ENCODE measurements around the gene CAPN15.

The CAPN15 gene

DNA sequence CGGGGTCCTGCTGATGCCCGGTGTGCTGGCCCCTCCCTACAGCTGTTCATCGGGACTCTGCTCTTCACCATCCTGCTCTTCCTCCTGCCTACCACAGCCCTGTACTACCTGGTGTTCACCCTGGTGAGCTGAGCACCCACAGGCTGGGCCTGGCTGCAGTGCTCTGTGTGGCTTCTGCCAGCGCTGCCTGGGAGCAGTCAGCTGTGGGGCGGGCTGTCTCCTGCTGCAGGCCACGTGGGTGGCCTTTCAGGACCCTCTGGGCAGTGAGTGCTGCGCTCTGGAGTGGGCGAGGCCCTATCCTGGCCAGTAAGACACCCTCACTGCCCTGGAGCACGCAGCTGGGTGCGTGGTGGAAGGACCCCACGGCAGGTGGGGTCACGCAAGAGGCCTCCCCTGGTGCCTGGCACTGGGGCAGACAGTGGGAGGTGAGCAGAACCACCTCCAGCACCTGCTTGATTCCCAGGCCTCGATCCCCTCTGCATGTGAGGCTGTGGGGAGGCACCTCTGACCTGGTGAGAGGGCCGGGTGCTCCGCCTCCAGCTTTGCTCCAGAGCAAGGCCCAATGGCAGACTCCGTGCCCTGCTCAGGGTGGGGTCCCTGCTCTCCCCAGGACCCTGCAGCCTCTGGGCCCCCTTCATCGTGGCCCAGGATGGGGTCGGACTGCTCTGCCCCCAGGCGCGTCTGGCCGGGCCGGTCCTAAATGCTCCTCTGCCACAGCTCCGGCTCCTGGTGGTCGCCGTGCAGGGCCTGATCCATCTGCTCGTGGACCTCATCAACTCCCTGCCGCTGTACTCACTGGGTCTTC is 52.8 kb downstream of the CAPN15 start:
- DNase-seq (ENCODE audit: insufficient read length) (no peak), FAIRE-seq (no peak)
- no peak for TF ChIP-seq POLR2A (IDR thresholded peaks at IDR 0.05; ENCODE audit: low read depth, low read length)
- TF ChIP-seq POLR2AphosphoS5 (IDR thresholded peaks at IDR 0.05; ENCODE audit: low read depth, low read length): no peak
- no peak for TF ChIP-seq TAF1 (IDR thresholded peaks at IDR 0.05; ENCODE audit: borderline replicate concordance, low read depth, low read length)

DNA sequence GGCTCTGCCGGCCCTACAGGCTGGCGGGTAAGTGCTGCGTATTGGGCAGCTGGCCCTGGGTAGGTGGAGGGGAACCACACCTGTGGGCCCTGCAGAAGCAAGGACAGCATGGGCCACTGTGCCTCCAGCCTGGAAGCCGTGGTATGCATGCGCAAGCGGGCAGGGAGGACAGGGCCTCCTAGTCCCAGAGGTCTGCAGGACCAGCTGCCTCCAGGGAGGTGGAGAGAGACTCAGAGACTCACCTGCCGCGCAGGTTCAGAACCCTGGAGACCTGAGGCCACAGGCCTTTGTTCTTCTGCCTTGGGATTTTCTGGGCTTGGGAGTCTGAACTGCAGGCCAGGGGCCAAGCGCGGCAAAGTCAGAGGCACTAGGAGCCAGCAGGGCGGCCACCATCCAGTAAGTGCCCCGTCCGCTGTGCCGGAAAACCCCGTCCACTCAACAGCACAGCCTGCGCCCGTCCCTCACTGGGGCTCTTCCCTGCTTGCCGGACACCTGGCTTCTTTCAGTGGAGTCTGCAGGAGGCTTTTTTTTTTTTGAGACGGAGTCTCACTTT is 53.5 kb downstream of the CAPN15 start:
- TF ChIP-seq POLR2AphosphoS5 (IDR thresholded peaks at IDR 0.05; ENCODE audit: low read depth, low read length) (no peak), POLR2A (IDR thresholded peaks at IDR 0.05; ENCODE audit: low read depth, low read length) (no peak), TAF1 (IDR thresholded peaks at IDR 0.05; ENCODE audit: borderline replicate concordance, low read depth, low read length) (no peak)
- DNase-seq (ENCODE audit: insufficient read length) (no peak), FAIRE-seq (no peak)

DNA sequence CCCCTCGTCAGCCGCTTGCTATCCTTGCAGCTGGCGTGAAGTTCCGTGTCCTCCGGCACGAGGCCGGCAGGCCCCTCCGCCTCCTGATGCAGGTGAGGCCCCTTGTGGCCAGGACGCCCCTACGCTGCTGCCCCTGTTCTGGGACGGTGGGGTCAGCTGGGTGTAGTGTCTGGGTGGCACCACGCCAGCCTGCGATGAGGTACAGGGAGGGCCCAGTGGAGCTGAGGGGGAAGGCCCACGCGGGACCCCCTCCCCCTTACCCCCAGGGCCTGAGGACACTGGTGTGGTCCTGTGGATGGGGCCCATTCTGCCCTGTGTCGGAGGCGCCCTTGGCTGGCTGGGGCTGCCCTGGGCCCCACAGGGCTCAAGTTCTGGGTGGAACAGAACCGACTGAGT is 54.7 kb downstream of the CAPN15 start:
- no peak for DNase-seq (ENCODE audit: insufficient read length)
- TF ChIP-seq POLR2A (IDR thresholded peaks at IDR 0.05; ENCODE audit: low read depth, low read length) (no peak), POLR2AphosphoS5 (IDR thresholded peaks at IDR 0.05; ENCODE audit: low read depth, low read length) (no peak), TAF1 (IDR thresholded peaks at IDR 0.05; ENCODE audit: borderline replicate concordance, low read depth, low read length) (no peak)
- no peak for FAIRE-seq

DNA sequence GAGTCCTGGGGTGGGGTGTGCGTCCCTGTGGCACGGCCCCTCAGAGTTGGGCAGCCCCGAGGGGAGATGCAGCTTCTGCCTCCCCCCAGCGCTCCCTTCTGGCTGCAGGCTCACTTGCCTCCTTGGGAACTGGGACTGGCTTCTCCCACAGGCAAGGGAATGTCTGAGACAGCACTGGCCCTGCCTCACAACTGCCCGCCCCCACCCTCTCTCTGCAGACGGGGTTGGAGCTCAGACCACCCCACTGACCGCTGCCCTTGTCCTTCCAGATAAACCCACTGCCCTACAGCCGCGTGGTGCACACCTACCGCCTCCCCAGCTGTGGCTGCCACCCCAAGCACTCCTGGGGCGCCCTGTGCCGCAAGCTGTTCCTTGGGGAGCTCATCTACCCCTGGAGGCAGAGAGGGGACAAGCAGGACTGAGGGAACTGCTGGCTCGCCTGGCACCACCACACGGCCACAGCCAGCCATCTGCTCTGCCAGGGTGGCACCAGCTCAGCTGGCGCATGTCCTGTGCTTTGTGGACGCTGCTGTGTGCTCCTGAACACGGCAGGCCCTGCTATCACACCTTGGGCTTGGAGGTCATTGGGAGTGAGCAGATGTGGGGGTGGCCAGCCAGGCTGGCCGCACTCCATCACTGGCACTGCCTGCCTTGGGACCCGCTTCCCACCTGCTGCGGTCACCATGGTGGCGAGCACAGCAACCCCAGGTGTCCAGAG is 55.3 kb downstream of the CAPN15 start:
- DNase-seq (ENCODE audit: insufficient read length): no peak
- no peak for TF ChIP-seq TAF1 (IDR thresholded peaks at IDR 0.05; ENCODE audit: borderline replicate concordance, low read depth, low read length)
- TF ChIP-seq POLR2AphosphoS5 (IDR thresholded peaks at IDR 0.05; ENCODE audit: low read depth, low read length): no peak
- no peak for TF ChIP-seq POLR2A (IDR thresholded peaks at IDR 0.05; ENCODE audit: low read depth, low read length)
- no peak for FAIRE-seq

DNA sequence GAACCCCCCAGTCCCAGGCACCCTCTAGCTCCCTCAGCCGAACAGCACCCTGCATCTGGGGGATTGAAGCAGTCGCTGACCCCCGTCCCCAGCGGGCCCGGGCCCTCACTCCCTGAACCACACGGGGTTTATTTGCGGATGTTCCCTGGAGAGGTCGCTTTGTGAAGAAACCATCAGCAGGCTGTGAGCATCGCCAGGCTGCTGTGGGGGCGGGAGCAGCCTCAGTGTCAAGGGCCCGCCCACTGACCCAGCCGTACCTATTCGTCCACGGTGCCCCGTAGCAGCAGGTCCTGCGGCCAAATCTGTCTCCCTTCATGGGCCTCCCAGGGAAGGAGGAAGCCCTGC is 55.9 kb downstream of the CAPN15 start:
- DNase-seq (ENCODE audit: insufficient read length) (no peak), FAIRE-seq (no peak)
- TF ChIP-seq POLR2AphosphoS5 (IDR thresholded peaks at IDR 0.05; ENCODE audit: low read depth, low read length) (no peak), POLR2A (IDR thresholded peaks at IDR 0.05; ENCODE audit: low read depth, low read length) (no peak), TAF1 (IDR thresholded peaks at IDR 0.05; ENCODE audit: borderline replicate concordance, low read depth, low read length) (no peak)

DNA sequence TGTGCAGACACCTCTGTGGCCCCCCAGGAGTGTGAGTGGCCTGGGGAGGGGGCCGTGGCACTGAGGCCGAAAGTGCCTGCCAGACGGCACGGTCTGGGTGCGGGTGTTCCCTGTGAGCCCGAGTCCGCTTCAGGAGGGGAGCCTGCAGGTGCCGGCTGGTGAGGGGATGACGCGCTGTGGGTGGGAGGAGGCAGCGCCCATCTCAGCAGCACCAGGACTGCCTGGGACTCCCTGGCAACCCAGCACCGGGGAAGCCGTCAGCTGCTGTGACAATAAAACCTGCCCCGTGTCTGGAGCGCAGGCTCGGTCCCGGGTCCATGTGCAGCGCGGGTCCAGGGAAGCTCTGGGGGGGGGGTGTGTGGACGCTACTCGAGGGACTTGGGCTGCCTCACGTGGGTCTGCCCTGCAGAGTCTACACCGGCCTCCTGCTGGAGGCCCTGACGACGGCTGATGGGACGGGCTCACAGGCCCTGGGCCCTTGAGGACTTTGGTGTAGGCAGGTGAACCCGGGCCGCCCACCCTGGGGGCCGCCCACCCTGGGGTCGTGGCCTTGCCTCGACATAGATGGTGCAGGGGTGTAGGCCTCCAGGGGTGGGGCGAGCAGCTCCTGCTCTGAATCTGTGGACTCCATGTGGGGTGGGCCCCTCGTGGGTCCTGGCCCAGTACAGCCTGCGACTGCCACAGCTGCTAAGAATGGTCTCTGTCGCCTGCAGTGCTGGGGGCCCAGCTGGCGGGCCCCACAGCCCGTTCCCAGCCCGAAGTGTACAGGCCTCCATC is 56.5 kb downstream of the CAPN15 start:
- FAIRE-seq (no peak), DNase-seq (ENCODE audit: insufficient read length) (no peak)
- TF ChIP-seq POLR2AphosphoS5 (IDR thresholded peaks at IDR 0.05; ENCODE audit: low read depth, low read length) (no peak), POLR2A (IDR thresholded peaks at IDR 0.05; ENCODE audit: low read depth, low read length) (no peak), TAF1 (IDR thresholded peaks at IDR 0.05; ENCODE audit: borderline replicate concordance, low read depth, low read length) (no peak)

DNA sequence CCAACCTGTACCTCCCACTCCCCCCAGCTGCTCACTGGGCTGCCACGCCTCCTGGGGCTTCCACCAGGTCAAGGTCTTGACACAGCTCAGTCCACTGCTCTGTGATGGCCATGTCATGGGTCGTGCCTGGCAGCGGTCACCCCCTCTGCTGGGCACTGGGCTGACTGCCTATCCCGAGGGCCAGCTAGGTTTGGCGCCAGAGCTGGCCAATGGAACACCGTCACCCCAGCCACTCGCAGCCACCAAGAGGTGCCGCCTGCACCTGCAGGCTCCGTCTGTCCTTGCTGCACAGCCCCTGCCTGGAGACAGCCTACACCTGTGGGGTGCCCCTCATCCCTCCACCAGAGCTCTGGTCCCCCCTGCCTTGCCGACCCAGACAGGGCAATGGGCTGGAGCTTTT is 57.8 kb downstream of the CAPN15 start:
- TF ChIP-seq POLR2AphosphoS5 (IDR thresholded peaks at IDR 0.05; ENCODE audit: low read depth, low read length) (no peak), TAF1 (IDR thresholded peaks at IDR 0.05; ENCODE audit: borderline replicate concordance, low read depth, low read length) (no peak), POLR2A (IDR thresholded peaks at IDR 0.05; ENCODE audit: low read depth, low read length) (no peak; the same call in 1 of the 2 replicates)
- FAIRE-seq (no peak), DNase-seq (ENCODE audit: insufficient read length) (no peak)

DNA sequence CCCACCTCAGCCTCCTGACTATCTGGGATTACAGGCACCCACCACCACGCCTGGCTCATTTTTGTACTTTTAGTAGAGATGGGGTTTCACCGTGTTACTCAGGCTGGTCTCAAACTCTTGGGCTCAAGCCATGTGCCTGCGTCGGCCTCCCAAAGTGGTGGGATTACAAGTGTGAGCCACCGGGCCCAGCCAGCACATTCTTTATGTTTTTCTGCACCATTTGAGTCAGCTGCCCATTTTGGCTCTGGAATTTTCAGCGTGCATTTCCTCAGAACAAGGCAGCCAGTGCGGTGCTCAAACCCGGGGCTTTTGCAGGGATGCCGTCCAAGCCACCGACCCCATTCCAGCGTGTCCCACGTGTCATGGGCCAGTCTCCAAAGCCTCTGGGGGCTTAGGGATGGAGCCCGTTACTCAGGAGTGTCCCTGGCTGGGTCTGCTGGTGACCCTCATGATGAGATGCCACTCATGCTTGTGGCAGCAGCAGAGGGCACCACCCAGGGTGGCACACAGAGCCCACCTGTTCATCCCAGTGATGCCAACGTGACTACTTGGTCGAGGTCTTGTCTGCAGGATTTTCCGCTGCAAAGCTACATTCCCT is 58.6 kb downstream of the CAPN15 start:
- no peak; the same call in 1 of the 2 replicates for TF ChIP-seq POLR2AphosphoS5 (IDR thresholded peaks at IDR 0.05; ENCODE audit: low read depth, low read length)
- TF ChIP-seq POLR2A (IDR thresholded peaks at IDR 0.05; ENCODE audit: low read depth, low read length): no peak
- TF ChIP-seq TAF1 (IDR thresholded peaks at IDR 0.05; ENCODE audit: borderline replicate concordance, low read depth, low read length): no peak
- FAIRE-seq (no peak), DNase-seq (ENCODE audit: insufficient read length) (no peak)

DNA sequence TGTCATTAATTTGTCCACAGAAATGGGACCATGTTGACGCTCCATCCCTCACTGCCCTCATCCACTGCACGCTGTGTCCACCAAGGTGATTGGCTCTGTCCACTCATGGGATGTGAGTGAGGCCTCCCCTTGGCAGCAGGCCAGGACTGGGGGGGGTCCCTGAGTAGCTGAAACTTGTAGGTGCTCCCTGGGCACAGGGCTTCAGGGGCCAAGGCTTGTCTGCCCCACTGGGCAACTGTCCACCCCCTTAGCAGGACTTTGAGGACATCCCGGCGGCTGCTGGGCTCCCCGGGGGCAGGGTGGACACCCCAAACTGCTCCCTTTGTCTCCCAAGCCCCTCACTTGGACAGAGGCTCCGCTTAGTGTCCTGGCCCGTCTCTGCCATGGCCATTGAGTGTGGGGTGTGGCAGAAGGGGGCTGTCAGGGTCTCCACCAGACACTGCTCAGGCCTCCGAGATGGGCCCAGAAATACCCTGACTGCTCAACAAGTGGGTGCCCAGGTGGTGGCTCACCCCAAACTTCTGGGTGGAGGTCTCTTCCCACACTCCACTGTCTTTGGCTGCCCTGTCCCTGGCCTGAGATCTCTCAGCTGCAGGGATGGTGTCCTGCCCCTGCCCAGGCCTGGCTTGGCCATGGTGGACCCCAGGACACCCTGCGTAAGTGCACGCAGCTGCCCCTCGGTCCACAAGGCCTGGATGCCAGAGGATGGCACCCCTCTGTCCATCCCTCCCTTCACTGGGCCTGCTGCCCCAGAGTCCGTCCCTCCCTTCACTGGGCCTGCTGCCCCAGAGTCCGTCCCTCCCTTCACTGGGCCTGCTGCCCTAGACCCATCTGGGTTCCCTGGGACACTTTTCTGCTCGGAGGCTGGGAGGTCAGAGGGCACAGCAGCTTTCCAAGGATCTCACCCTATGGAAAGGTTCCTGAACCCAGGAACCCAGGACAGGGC is 59.4 kb downstream of the CAPN15 start:
- FAIRE-seq (no peak), DNase-seq (ENCODE audit: insufficient read length) (no peak)
- TF ChIP-seq TAF1 (IDR thresholded peaks at IDR 0.05; ENCODE audit: borderline replicate concordance, low read depth, low read length): no peak
- TF ChIP-seq POLR2A (IDR thresholded peaks at IDR 0.05; ENCODE audit: low read depth, low read length): no peak
- TF ChIP-seq POLR2AphosphoS5 (IDR thresholded peaks at IDR 0.05; ENCODE audit: low read depth, low read length): no peak

DNA sequence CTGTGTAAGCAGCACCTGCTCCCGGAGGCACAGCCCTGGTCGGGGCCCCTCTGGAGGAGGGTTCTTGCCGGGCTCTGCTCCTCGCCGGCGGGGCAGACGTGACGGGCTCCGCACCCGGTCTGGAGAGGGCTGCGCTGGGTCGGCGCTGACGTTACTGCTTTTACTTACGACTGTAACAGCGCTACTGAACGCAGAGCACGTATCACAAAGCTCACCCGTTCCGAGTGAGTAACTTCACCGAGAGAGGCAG is 61.1 kb downstream of the CAPN15 start:
- FAIRE-seq (peak; percentile 46), DNase-seq (ENCODE audit: insufficient read length) (no peak)

More for the DNA sequence above, 61.1 kb downstream of the CAPN15 start:
- TF ChIP-seq POLR2AphosphoS5 (IDR thresholded peaks at IDR 0.05; ENCODE audit: low read depth, low read length) (no peak; the same call in 1 of the 2 replicates), TAF1 (IDR thresholded peaks at IDR 0.05; ENCODE audit: borderline replicate concordance, low read depth, low read length) (no peak), POLR2A (IDR thresholded peaks at IDR 0.05; ENCODE audit: low read depth, low read length) (no peak)
